ENCODE results near the gene GALNT18.

Gene GALNT18

GRCh38 chr11:11622772-11623171, 967 bp upstream of the GALNT18 start:
- DNase-seq = no peak

GRCh38 chr11:11622340-11622706, 518 bp upstream of the GALNT18 start:
- no peak for DNase-seq

GRCh38 chr11:11620921-11621572, 758 bp downstream of the GALNT18 start:
- DNase-seq = peak; percentile 7

- DNase-seq = no peak
Measured at GRCh38 chr11:11620173-11620920, 1.5 kb downstream of the GALNT18 start.

- DNase-seq = no peak
Measured at GRCh38 chr11:11618973-11619435, 2.8 kb downstream of the GALNT18 start.

GRCh38 chr11:11615086-11615485, 6.7 kb downstream of the GALNT18 start:
- DNase-seq = no peak

GRCh38 chr11:11612439-11612838, 9.4 kb downstream of the GALNT18 start:
- DNase-seq = no peak

- DNase-seq = no peak
Measured at GRCh38 chr11:11611381-11611780, 10.4 kb downstream of the GALNT18 start.

- no peak for DNase-seq
Measured at GRCh38 chr11:11608783-11609232, 13.0 kb downstream of the GALNT18 start.

GRCh38 chr11:11607772-11608171, 14.0 kb downstream of the GALNT18 start:
- no peak for DNase-seq

- DNase-seq = no peak
Measured at GRCh38 chr11:11605821-11606450, 15.9 kb downstream of the GALNT18 start.

GRCh38 chr11:11605181-11605580, 16.6 kb downstream of the GALNT18 start:
- no peak for DNase-seq

GRCh38 chr11:11604370-11604990, 17.3 kb downstream of the GALNT18 start:
- DNase-seq = no peak

GRCh38 chr11:11602011-11602410, 19.8 kb downstream of the GALNT18 start:
- no peak for DNase-seq

- DNase-seq = no peak
Measured at GRCh38 chr11:11600288-11600687, 21.5 kb downstream of the GALNT18 start.

GRCh38 chr11:11598243-11598642, 23.6 kb downstream of the GALNT18 start:
- DNase-seq = no peak

- no peak for DNase-seq
Measured at GRCh38 chr11:11594162-11594561, 27.6 kb downstream of the GALNT18 start.

GRCh38 chr11:11592146-11592684, 29.6 kb downstream of the GALNT18 start:
- no peak for DNase-seq

GRCh38 chr11:11589437-11589836, 32.4 kb downstream of the GALNT18 start:
- no peak for DNase-seq

GRCh38 chr11:11588891-11589290, 32.9 kb downstream of the GALNT18 start:
- DNase-seq = no peak

- DNase-seq = no peak
Measured at GRCh38 chr11:11588243-11588642, 33.6 kb downstream of the GALNT18 start.

GRCh38 chr11:11587122-11587521, 34.7 kb downstream of the GALNT18 start:
- no peak for DNase-seq

- no peak for DNase-seq
Measured at GRCh38 chr11:11586465-11586864, 35.3 kb downstream of the GALNT18 start.
